Effector memory CD4-positive, alpha-beta T cell (primary cell): Measurements from ENCODE around the gene TNNC1.

Experiments used
- DNase-seq, 3 donors: peaks; one replicate each; pipeline ENCODE4 v3.0.0-alpha.2; 2020
- H3K27ac ChIP-seq: 2 replicates; pipeline ENCODE4 v1.7.0; 2013; ENCODE audit warnings: mild to moderate bottlenecking, low read length, moderate library complexity; ENCODE audit not compliant: insufficient read depth, poor library complexity, severe bottlenecking
- H3K27me3 ChIP-seq: replicated peaks from 2 replicates; pipeline ENCODE4 v1.7.0; 2013; ENCODE audit warnings: mild to moderate bottlenecking, low read length; ENCODE audit not compliant: insufficient read depth, control insufficient read depth, poor library complexity, severe bottlenecking
- H3K36me3 ChIP-seq: 2 replicates; pipeline ENCODE4 v1.7.0; 2013; ENCODE audit warnings: mild to moderate bottlenecking, low read length, moderate library complexity; ENCODE audit not compliant: control insufficient read depth, insufficient read depth
- H3K4me1 ChIP-seq: 2 replicates; pipeline ENCODE4 v1.7.0; 2013; ENCODE audit warnings: low read length, mild to moderate bottlenecking; ENCODE audit not compliant: control insufficient read depth, insufficient read depth, poor library complexity, severe bottlenecking
- H3K4me3 ChIP-seq: 2 replicates; pipeline ENCODE4 v1.7.0; 2013; ENCODE audit warnings: low read length, low read depth, mild to moderate bottlenecking; ENCODE audit not compliant: insufficient read depth, poor library complexity, severe bottlenecking
- H3K9me3 ChIP-seq: 2 replicates; pipeline ENCODE4 v1.7.0; 2013; ENCODE audit warnings: mild to moderate bottlenecking, low read length, moderate library complexity; ENCODE audit not compliant: control insufficient read depth

TNNC1 gene

DNA sequence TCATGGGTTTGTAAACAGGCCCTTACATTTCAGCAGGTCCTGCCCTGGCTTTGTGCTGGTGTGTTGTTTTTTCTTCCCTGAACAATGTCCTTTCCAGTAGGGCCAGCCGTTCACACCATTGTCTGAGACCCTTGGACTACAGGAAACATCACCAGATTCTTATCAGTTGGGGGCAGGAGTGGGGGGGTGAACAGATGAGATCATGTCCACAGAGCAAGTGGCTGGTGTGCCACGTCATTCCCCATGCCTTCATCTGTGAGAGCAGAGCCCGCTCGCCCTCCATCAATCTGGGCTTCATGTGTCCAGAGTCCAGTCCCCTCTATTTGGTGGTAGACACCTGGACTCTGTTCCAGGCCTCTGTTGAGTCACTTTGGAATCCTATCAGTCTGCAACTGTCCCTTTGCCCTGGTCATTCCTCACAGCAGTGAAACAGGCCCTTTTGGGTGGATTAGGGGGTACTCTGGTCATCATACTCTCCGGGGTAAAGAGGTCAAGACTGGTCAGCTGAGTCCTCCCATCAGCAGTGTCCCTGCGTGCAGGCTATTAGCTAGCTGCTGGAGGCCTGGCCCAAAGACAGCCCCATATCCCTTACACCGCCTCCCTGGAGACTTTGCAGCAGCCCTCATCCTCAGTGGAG is 23.9 kb downstream of the TNNC1 start:
- H3K36me3 ChIP-seq, result no peaks in the 10 kb centered on the region
- DNase-seq, result no peak

DNA sequence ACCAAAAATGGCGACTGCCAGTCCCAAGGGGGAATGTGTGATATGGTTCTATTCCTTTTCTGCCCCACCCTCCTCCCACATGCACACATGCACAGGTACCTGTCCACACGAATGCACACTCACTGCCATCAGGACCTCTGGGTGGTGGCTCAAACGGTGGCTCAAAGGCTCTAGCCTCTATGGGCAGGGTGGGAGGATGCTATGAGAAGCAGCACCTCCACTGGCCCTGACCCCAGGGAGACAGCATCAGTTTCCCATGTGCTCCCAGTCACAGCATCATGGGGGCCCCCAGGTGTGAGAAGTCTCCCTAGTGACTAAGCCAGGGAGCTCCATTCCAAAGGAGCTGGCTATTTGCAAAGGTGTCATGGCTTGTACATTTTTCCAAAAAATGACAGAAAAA is 24.8 kb downstream of the TNNC1 start:
- Histone ChIP-seq H3K27ac (no peak overlapping the region), H3K4me3 (no peak overlapping the region), H3K27me3 (no peaks in the 10 kb centered on the region), H3K36me3 (no peaks in the 10 kb centered on the region), H3K9me3 (no peaks in the 10 kb centered on the region), H3K4me1 (no peaks in the 10 kb centered on the region)
- DNase-seq, result no peak

More for the DNA sequence above, 23.9 kb downstream of the TNNC1 start:
- no peak overlapping the region for H3K4me3 ChIP-seq
- H3K9me3 ChIP-seq, result no peaks in the 10 kb centered on the region
- H3K27ac ChIP-seq, result no peak overlapping the region
- H3K4me1 ChIP-seq, result no peaks in the 10 kb centered on the region
- no peaks in the 10 kb centered on the region for H3K27me3 ChIP-seq

DNA sequence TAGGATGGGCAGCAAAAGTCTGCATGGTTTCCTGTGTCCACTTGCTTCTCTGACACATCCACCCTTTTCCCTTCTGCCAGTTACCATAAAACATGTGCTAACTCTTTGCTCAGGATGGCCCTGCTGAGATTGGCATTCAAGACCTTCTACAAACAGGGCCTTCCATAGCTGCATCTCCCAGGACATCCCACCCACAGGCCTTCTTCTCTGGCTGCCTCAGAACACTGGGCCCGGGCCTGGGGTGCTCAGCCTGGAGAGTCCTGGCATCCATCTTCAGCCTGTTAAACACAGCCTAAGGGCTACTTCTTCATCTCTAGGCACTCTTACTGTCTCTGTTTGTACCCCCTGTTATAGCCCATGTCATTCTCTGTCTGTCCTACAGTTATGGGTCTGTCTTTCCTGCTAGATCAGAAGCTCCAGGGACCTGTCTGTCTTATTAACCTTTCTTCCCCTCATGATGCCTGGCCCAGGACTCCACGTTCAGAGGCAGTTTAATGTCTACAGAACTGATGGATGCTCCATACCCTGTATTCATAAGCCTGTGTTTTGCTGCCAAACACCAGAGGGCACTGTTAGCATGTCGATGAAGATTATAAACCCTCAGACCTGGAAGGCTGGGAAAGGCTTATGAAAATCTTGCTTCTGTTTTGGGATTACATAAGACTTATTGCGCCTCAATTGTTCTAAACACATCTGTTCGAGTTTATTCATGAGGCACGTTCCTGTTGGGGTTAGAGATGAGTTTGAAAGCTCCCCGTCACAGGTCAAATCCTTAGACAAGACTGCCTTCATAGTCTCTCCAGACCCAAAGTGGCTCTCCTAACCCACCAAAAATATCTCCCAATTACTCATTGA is 25.5 kb downstream of the TNNC1 start:
- H3K4me3 ChIP-seq, result no peak overlapping the region
- no peaks in the 10 kb centered on the region for H3K27me3 ChIP-seq
- DNase-seq, result peak in 1 of 3 donors; percentile 18
- no peak overlapping the region for H3K27ac ChIP-seq
- no peaks in the 10 kb centered on the region for H3K9me3 ChIP-seq
- H3K36me3 ChIP-seq, result no peaks in the 10 kb centered on the region
- H3K4me1 ChIP-seq, result no peaks in the 10 kb centered on the region

DNA sequence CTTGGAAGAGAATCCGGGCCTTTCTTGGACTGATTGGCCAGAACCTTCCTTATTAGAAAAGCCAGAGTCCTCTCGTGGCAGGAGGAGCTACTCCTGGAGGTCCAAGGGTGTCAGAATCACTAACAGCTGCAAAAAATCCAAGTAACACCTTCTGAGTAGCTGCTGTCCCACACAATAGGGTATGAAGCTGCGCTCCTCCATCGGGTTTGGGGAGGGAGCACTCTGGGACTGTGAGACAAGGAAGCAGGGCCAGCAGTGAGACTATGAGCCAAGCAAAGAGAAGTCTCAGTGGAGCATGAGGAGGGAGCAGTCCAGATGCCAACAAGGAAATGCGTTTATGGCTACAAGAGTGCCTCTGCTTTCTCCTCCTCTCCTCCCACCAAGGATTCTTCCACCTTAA is 30.7 kb downstream of the TNNC1 start:
- Histone ChIP-seq H3K9me3 (no peaks in the 10 kb centered on the region), H3K27me3 (no peaks in the 10 kb centered on the region), H3K36me3 (no peaks in the 10 kb centered on the region), H3K4me3 (no peak overlapping the region), H3K27ac (no peak overlapping the region), H3K4me1 (no peaks in the 10 kb centered on the region)
- no peak for DNase-seq

DNA sequence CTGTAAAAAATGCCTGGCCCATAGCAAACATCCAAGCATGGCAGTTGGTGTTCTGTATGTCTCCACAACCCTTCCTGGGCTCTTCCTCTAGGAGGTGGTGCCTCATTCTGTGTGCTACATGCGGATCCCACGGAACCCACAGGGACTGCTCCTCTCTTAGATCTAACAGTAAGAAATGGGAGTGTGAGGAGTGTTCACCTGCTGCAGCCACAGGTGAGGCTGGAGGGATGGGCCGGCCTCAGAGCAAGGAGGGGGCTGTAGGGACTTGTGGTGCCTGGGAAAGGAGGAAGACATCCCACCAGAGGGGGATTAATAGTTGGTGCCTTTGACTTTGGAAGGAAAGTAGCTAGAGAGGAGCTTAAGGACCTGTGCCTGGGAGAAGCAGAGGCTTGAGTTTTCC is 31.2 kb downstream of the TNNC1 start:
- no peaks in the 10 kb centered on the region for H3K36me3 ChIP-seq
- no peak for DNase-seq
- no peaks in the 10 kb centered on the region for H3K4me1 ChIP-seq
- H3K27me3 ChIP-seq, result no peaks in the 10 kb centered on the region
- no peak overlapping the region for H3K4me3 ChIP-seq
- no peak overlapping the region for H3K27ac ChIP-seq
- H3K9me3 ChIP-seq, result no peaks in the 10 kb centered on the region

DNA sequence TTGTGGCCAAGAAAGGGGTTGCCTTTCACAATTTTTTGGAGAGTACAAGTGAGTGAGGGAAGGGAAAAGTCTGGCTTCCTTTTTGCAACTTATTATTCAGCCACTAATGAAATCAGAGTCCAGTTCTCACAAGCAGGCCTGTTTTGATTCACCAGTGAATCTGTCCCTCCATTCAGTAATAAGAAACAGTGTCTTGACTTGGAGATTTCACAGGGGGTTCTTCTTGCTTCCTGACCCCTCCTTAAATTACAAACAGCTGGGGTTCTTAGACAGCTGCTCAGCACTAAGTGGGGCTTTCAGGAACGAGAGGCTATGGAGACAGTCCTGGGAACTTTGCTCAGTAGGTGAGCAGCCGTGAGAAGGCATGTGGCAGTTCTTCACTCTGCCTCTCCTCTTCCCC is 33.5 kb downstream of the TNNC1 start:
- Histone ChIP-seq H3K9me3 (no peaks in the 10 kb centered on the region), H3K27me3 (no peaks in the 10 kb centered on the region), H3K36me3 (no peaks in the 10 kb centered on the region), H3K4me3 (no peak overlapping the region), H3K4me1 (no peaks in the 10 kb centered on the region), H3K27ac (no peak overlapping the region)
- no peak for DNase-seq

DNA sequence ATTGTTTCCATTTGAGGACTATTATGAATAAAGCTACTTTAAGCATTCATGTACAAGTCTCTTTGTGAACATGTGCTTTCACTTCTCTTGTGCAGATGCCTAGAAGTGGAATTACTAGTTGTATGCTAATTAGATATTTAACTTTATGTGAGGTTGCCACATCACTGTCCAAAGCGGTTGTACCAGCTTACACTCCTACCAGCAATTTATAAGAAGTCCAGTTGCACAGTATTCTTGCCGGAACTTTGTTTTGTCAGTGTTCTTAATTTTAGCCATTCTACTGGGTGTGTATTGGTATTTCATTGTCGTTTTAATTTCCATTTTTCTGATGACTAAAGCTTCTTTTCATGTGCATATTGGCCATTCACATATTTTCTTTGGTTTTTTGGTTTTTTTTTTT is 38.0 kb downstream of the TNNC1 start:
- no peak for DNase-seq
- Histone ChIP-seq H3K27me3 (no peaks in the 10 kb centered on the region), H3K36me3 (no peaks in the 10 kb centered on the region), H3K27ac (no peak overlapping the region), H3K4me1 (peaks cover 10% of the 10 kb centered on the region), H3K4me3 (no peak overlapping the region), H3K9me3 (no peaks in the 10 kb centered on the region)

DNA sequence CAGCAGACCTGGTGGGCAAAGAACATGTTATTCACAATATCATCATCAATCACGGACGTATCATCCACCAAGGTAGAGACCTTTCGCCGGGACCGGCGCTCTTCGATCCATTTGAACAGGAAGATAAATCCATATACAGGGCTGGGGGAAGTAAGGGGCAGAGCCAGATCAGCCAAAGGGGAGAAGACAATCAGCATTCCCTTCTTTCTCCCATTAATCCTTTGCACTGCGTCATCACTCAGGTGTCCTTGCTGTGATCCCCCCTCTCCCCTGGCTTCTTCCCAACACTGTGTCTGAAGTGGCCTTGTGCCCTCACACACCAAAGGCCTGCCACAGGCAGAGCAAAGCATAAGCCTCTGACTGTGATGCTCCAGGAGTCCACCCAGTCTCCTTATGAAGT is 45.4 kb downstream of the TNNC1 start:
- H3K9me3 ChIP-seq, result no peaks in the 10 kb centered on the region
- peak overlapping the region; percentile 30 for H3K27ac ChIP-seq
- peaks cover 16% of the 10 kb centered on the region for H3K4me1 ChIP-seq
- H3K27me3 ChIP-seq, result no peaks in the 10 kb centered on the region
- H3K36me3 ChIP-seq, result peaks cover 46% of the 10 kb centered on the region
- no peak overlapping the region for H3K4me3 ChIP-seq
- DNase-seq, result no peak

DNA sequence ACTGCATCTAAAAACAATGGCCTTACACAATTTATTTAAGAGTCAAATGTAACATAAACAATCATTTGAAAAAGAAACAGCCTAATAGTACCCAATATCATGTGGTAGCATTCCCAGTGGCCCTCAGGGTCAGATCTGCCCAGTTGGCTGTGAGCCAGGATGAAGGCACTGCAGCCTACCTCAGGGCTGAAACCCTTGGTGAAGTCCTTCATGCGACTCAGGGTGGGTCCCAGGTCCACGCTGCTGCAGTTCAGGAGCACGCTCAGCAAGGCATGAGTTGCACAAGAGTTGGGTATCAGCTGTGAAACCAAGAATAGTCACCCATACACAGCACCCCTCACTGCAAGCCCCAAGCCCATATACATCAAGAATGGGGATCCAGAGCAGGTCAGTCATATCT is 46.1 kb downstream of the TNNC1 start:
- no peak overlapping the region for H3K4me3 ChIP-seq
- no peak overlapping the region for H3K27ac ChIP-seq
- peaks cover 53% of the 10 kb centered on the region for H3K36me3 ChIP-seq

DNA sequence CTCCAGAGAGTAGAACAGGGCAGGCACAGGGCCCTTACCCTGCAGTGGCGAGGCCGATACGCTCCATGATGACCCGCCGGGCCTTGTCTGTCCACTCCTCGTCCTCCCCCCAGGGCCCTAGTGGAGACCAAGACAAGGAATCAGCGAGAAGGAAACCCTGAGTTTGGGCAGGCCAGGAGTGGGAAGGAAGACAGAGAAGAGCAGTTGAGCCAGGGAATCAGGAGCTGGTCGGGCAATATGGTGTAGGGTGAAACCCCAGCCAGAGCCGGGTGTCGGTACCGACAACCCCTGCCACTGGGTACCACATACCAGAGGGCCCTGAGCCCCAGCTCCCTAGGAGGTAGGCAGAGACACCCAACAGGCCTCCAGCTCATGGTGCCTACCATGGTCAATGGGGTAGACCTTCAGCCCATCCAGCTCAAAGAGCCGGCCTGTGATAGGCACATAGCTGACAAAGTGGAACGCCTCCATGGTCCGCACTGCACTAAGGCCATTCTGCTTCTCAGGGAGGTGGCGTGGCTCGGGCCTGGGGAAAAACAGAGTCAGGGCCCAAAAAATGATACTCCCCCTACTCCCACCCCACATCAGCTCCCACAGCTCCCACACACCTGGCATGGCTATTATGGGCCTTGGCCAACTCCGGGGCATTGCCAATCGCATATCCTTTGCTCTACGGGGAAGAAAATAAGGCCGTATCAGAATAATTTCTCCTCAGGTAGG is 46.9 kb downstream of the TNNC1 start:
- Histone ChIP-seq H3K4me1 (peaks cover 16% of the 10 kb centered on the region), H3K4me3 (no peak overlapping the region), H3K9me3 (no peaks in the 10 kb centered on the region), H3K27ac (no peak overlapping the region), H3K27me3 (no peaks in the 10 kb centered on the region), H3K36me3 (peaks cover 61% of the 10 kb centered on the region)
- DNase-seq, result no peak

More for the DNA sequence above, 46.1 kb downstream of the TNNC1 start:
- Histone ChIP-seq H3K9me3 (no peaks in the 10 kb centered on the region), H3K4me1 (peaks cover 16% of the 10 kb centered on the region), H3K27me3 (no peaks in the 10 kb centered on the region)
- DNase-seq, result no peak
